HL-60 (cell line): ENCODE results near the gene HUNK.

Source experiments
- DNase-seq, 2 experiments: peaks; one replicate each; pipeline ENCODE4 v3.0.0-alpha.2; 2010 to 2020; ENCODE audit warnings: low read depth in 1 of 2, low spot score in 1 of 2
- H3K27ac ChIP-seq: fragments of 250-450 bp; sonication (Bioruptor Pico); replicated peaks from 2 replicates; pipeline ENCODE4 v1.5.1; 2020; ENCODE audit warnings: mild to moderate bottlenecking, moderate library complexity
- H3K27me3 ChIP-seq: fragments of 250-450 bp; sonication (Bioruptor Pico); 2 replicates; pipeline ENCODE4 v1.5.1; 2021; ENCODE audit warnings: mild to moderate bottlenecking, moderate library complexity; ENCODE audit not compliant: insufficient read depth, poor library complexity, severe bottlenecking
- H3K4me3 ChIP-seq: replicated peaks from 2 replicates; pipeline ENCODE4 v1.5.1; 2011; ENCODE audit warnings: mild to moderate bottlenecking, control low read depth, low read length; ENCODE audit not compliant: insufficient read depth
- CTCF ChIP-seq: IDR thresholded peaks from one replicate; pipeline ENCODE4 v1.5.1; 2011; ENCODE audit warnings: low read length, control low read depth, inconsistent platforms; ENCODE audit not compliant: insufficient read depth
- GABPA ChIP-seq: IDR thresholded peaks from 2 replicates; pipeline ENCODE4 v1.6.1; 2012; ENCODE audit warnings: low read depth
- POLR2AphosphoS5 ChIP-seq: IDR thresholded peaks from 2 replicates; pipeline ENCODE4 v1.6.1; 2012; ENCODE audit warnings: low read depth
- REST ChIP-seq: IDR thresholded peaks from 2 replicates; pipeline ENCODE4 v1.6.1; 2012; ENCODE audit warnings: low read depth; ENCODE audit not compliant: insufficient replicate concordance
- SPI1 ChIP-seq: IDR thresholded peaks from 2 replicates; pipeline ENCODE4 v1.6.1; 2012; ENCODE audit warnings: low read depth, mild to moderate bottlenecking, borderline replicate concordance

Gene HUNK

GRCh38 chr21:31922881-31923280, 50.1 kb downstream of the HUNK start:
- H3K27ac ChIP-seq = no peak overlapping the region
- no peak for DNase-seq
- H3K27me3 ChIP-seq = no peaks in the 10 kb centered on the region
- H3K4me3 ChIP-seq = no peak overlapping the region
- TF ChIP-seq CTCF (no peak), REST (no peak), SPI1 (no peak)

GRCh38 chr21:31923756-31924155, 50.9 kb downstream of the HUNK start:
- no peaks in the 10 kb centered on the region for H3K27me3 ChIP-seq
- no peak for DNase-seq
- TF ChIP-seq GABPA (no peak), POLR2AphosphoS5 (no peak), REST (no peak), SPI1 (no peak), CTCF (no peak)

GRCh38 chr21:31924548-31924947, 51.7 kb downstream of the HUNK start:
- TF ChIP-seq POLR2AphosphoS5 (no peak), REST (no peak), GABPA (no peak), CTCF (no peak), SPI1 (no peak)
- DNase-seq = no peak
- H3K27ac ChIP-seq = no peak overlapping the region
- H3K4me3 ChIP-seq = no peak overlapping the region
- H3K27me3 ChIP-seq = no peaks in the 10 kb centered on the region

More at GRCh38 chr21:31923756-31924155, 50.9 kb downstream of the HUNK start:
- Histone ChIP-seq H3K27ac (no peak overlapping the region), H3K4me3 (no peak overlapping the region)
